T-helper 2 cell treated with Interferon-gamma antibody and Interleukin-4, amounts not matched to agents 5 μg/mL and 100 μg/mL, for 36 hours (primary cell): ENCODE data around the gene HECTD4.

ENCODE experiments used
- DNase-seq: peaks from one replicate; pipeline ENCODE4 v3.0.0; 2021; ENCODE audit warnings: low spot score
- H3K27ac Mint-ChIP-seq: one replicate; pipeline ENCODE4 v1.8.0; 2021; ENCODE audit warnings: mild to moderate bottlenecking, mixed read lengths
- H3K27me3 Mint-ChIP-seq: one replicate; pipeline ENCODE4 v1.8.0; 2021; ENCODE audit warnings: low read depth, mixed read lengths
- H3K36me3 Mint-ChIP-seq: one replicate; pipeline ENCODE4 v1.8.0; 2021; ENCODE audit warnings: low read depth, mixed read lengths
- H3K4me1 Mint-ChIP-seq: one replicate; pipeline ENCODE4 v1.8.0; 2021; ENCODE audit warnings: low read depth, mixed read lengths
- H3K4me3 Mint-ChIP-seq: one replicate; pipeline ENCODE4 v1.8.0; 2022; ENCODE audit warnings: mild to moderate bottlenecking, moderate library complexity, mixed read lengths
- H3K9me3 Mint-ChIP-seq: one replicate; pipeline ENCODE4 v1.8.0; 2021; ENCODE audit warnings: mixed read lengths

Gene HECTD4

GRCh38 chr12:112198120-112198733 lies 184.0 kb downstream of the HECTD4 start:
- peak; percentile 15 for DNase-seq
- no peak overlapping the region for H3K27ac Mint-ChIP-seq
- no peaks in the 10 kb centered on the region for H3K9me3 Mint-ChIP-seq
- H3K27me3 Mint-ChIP-seq, result no peaks in the 10 kb centered on the region
- H3K36me3 Mint-ChIP-seq, result peaks cover 17% of the 10 kb centered on the region
- no peak overlapping the region for H3K4me3 Mint-ChIP-seq
- H3K4me1 Mint-ChIP-seq, result no peaks in the 10 kb centered on the region

- Mint-ChIP-seq H3K27me3 (no peaks in the 10 kb centered on the region), H3K27ac (no peak overlapping the region), H3K36me3 (peaks cover 26% of the 10 kb centered on the region), H3K9me3 (no peaks in the 10 kb centered on the region), H3K4me3 (no peak overlapping the region), H3K4me1 (no peaks in the 10 kb centered on the region)
- DNase-seq, result no peak
Observed at GRCh38 chr12:112196196-112196875, 185.9 kb downstream of the HECTD4 start.

- Mint-ChIP-seq H3K4me3 (no peak overlapping the region), H3K27me3 (no peaks in the 10 kb centered on the region), H3K27ac (no peak overlapping the region), H3K9me3 (no peaks in the 10 kb centered on the region), H3K36me3 (peaks cover 26% of the 10 kb centered on the region), H3K4me1 (no peaks in the 10 kb centered on the region)
- DNase-seq, result no peak
Observed at GRCh38 chr12:112194601-112195247, 187.5 kb downstream of the HECTD4 start.

- H3K27ac Mint-ChIP-seq, result no peak overlapping the region
- H3K4me1 Mint-ChIP-seq, result no peaks in the 10 kb centered on the region
- H3K36me3 Mint-ChIP-seq, result peaks cover 20% of the 10 kb centered on the region
- H3K27me3 Mint-ChIP-seq, result no peaks in the 10 kb centered on the region
- H3K9me3 Mint-ChIP-seq, result no peaks in the 10 kb centered on the region
- no peak overlapping the region for H3K4me3 Mint-ChIP-seq
- DNase-seq, result no peak
Observed at GRCh38 chr12:112192475-112192874, 189.8 kb downstream of the HECTD4 start.

GRCh38 chr12:112191840-112192321 lies 190.3 kb downstream of the HECTD4 start:
- Mint-ChIP-seq H3K36me3 (peaks cover 23% of the 10 kb centered on the region), H3K4me1 (no peaks in the 10 kb centered on the region), H3K4me3 (no peak overlapping the region), H3K27ac (no peak overlapping the region), H3K9me3 (no peaks in the 10 kb centered on the region), H3K27me3 (no peaks in the 10 kb centered on the region)
- DNase-seq, result no peak

- Mint-ChIP-seq H3K36me3 (peaks cover 23% of the 10 kb centered on the region), H3K4me1 (no peaks in the 10 kb centered on the region), H3K27ac (no peak overlapping the region), H3K4me3 (no peak overlapping the region), H3K27me3 (no peaks in the 10 kb centered on the region), H3K9me3 (no peaks in the 10 kb centered on the region)
- DNase-seq, result no peak
Observed at GRCh38 chr12:112191201-112191600, 191.0 kb downstream of the HECTD4 start.

GRCh38 chr12:112190231-112191025 lies 191.8 kb downstream of the HECTD4 start:
- Mint-ChIP-seq H3K9me3 (no peaks in the 10 kb centered on the region), H3K4me3 (no peak overlapping the region), H3K36me3 (peaks cover 21% of the 10 kb centered on the region), H3K27me3 (no peaks in the 10 kb centered on the region), H3K4me1 (no peaks in the 10 kb centered on the region), H3K27ac (no peak overlapping the region)
- DNase-seq, result no peak

GRCh38 chr12:112188130-112188830 lies 194.0 kb downstream of the HECTD4 start:
- Mint-ChIP-seq H3K4me1 (peaks cover 5% of the 10 kb centered on the region), H3K27me3 (no peaks in the 10 kb centered on the region), H3K27ac (no peak overlapping the region), H3K36me3 (peaks cover 25% of the 10 kb centered on the region), H3K9me3 (no peaks in the 10 kb centered on the region), H3K4me3 (no peak overlapping the region)
- no peak for DNase-seq

GRCh38 chr12:112185093-112185923 lies 196.9 kb downstream of the HECTD4 start:
- H3K9me3 Mint-ChIP-seq, result no peaks in the 10 kb centered on the region

GRCh38 chr12:112184056-112184887 lies 198.0 kb downstream of the HECTD4 start:
- DNase-seq, result no peak
- Mint-ChIP-seq H3K9me3 (no peaks in the 10 kb centered on the region), H3K4me3 (no peak overlapping the region), H3K27me3 (no peaks in the 10 kb centered on the region), H3K4me1 (peaks cover 8% of the 10 kb centered on the region), H3K27ac (no peak overlapping the region), H3K36me3 (peaks cover 13% of the 10 kb centered on the region)

More at GRCh38 chr12:112185093-112185923, 196.9 kb downstream of the HECTD4 start:
- no peak for DNase-seq
- no peak overlapping the region for H3K4me3 Mint-ChIP-seq
- H3K27me3 Mint-ChIP-seq, result no peaks in the 10 kb centered on the region
- H3K4me1 Mint-ChIP-seq, result peaks cover 8% of the 10 kb centered on the region
- H3K27ac Mint-ChIP-seq, result no peak overlapping the region
- peaks cover 16% of the 10 kb centered on the region for H3K36me3 Mint-ChIP-seq

- Mint-ChIP-seq H3K27me3 (no peaks in the 10 kb centered on the region), H3K4me1 (peaks cover 8% of the 10 kb centered on the region), H3K27ac (peak overlapping the region; percentile 20), H3K9me3 (no peaks in the 10 kb centered on the region), H3K36me3 (peaks cover 12% of the 10 kb centered on the region), H3K4me3 (no peak overlapping the region)
- DNase-seq, result peak; percentile 64
Observed at GRCh38 chr12:112183141-112184021, 198.8 kb downstream of the HECTD4 start.
